ENCODE data around the gene CAPNS2.

Gene CAPNS2

GRCh38 chr16:55555436-55555835, 11.0 kb upstream of the CAPNS2 start:
- TF ChIP-seq CTCF (IDR thresholded peaks at IDR 0.05; ENCODE audit: low read depth, low read length), result no peak
- no peak overlapping the region for H3K4me3 ChIP-seq (ENCODE audit: low read depth, low read length)

- no peak overlapping the region for H3K4me3 ChIP-seq (ENCODE audit: low read depth, low read length)
- no peak for TF ChIP-seq CTCF (IDR thresholded peaks at IDR 0.05; ENCODE audit: low read depth, low read length)
Measured at GRCh38 chr16:55557186-55557585, 9.3 kb upstream of the CAPNS2 start.

GRCh38 chr16:55559233-55559632, 7.3 kb upstream of the CAPNS2 start:
- H3K4me3 ChIP-seq (ENCODE audit: low read depth, low read length), result no peak overlapping the region
- TF ChIP-seq CTCF (IDR thresholded peaks at IDR 0.05; ENCODE audit: low read depth, low read length), result no peak

- TF ChIP-seq CTCF (IDR thresholded peaks at IDR 0.05; ENCODE audit: low read depth, low read length), result no peak
- no peak overlapping the region for H3K4me3 ChIP-seq (ENCODE audit: low read depth, low read length)
Measured at GRCh38 chr16:55559933-55560516, 6.5 kb upstream of the CAPNS2 start.

- TF ChIP-seq CTCF (IDR thresholded peaks at IDR 0.05; ENCODE audit: low read depth, low read length), result no peak
- no peak overlapping the region for H3K4me3 ChIP-seq (ENCODE audit: low read depth, low read length)
Measured at GRCh38 chr16:55561319-55561848, 5.1 kb upstream of the CAPNS2 start.

GRCh38 chr16:55562936-55563335, 3.5 kb upstream of the CAPNS2 start:
- no peak overlapping the region for H3K4me3 ChIP-seq (ENCODE audit: low read depth, low read length)
- TF ChIP-seq CTCF (IDR thresholded peaks at IDR 0.05; ENCODE audit: low read depth, low read length), result no peak

GRCh38 chr16:55563797-55564196, 2.7 kb upstream of the CAPNS2 start:
- TF ChIP-seq CTCF (IDR thresholded peaks at IDR 0.05; ENCODE audit: low read depth, low read length), result no peak
- no peak overlapping the region for H3K4me3 ChIP-seq (ENCODE audit: low read depth, low read length)

Measured in WI38 (cell line).